A673 (cell line): ENCODE results near the gene SIX1.

Experiments used
- CTCF ChIP-seq: fragments of 300-800, 200-600 bp; sonication (generic); conservative IDR thresholded peaks from 2 replicates; pipeline ENCODE4 v1.5.1; 2017; ENCODE audit warnings: low read depth, mild to moderate bottlenecking, antibody characterized with exemption, low read length, moderate library complexity, mixed read lengths
- EZH2 ChIP-seq: fragments of 200-600 bp; sonication (generic); IDR thresholded peaks from 2 replicates; pipeline ENCODE4 v1.6.1; 2017; ENCODE audit warnings: borderline replicate concordance, low read depth, mild to moderate bottlenecking, mixed read lengths, antibody characterized with exemption, low read length; ENCODE audit not compliant: poor library complexity, severe bottlenecking

DNA sequence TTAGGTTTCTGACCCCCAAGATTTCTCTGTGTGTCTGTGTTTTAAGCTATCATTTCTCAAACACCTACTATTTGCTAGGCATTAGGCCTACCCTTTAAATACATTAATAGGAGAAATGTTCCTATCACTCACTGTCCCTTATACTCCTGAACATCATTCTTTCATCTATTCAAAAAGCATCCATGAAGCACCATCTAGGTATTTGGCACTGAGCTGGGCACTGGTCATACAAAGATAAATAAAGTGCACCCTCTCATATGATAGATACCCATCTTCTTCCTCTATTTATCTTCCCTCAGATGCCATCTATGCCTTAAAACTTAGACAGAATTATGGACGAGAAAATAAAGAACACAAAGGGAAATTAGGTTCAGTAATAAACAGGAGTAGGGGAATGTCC is 20.4 kb downstream of the SIX1 start:
- TF ChIP-seq CTCF (no peak), EZH2 (no peak)
